Stomach smooth muscle (tissue), 2 donors: ENCODE results near the gene MCTP1.

Experiments
- H3K27ac ChIP-seq: one replicate; pipeline ENCODE4 v1.7.0; 2013; ENCODE audit warnings: mild to moderate bottlenecking, low read length, inconsistent platforms
- H3K27me3 ChIP-seq, 2 donors: one replicate each; pipeline ENCODE4 v1.7.0; 2013; ENCODE audit warnings: low read length in 2 of 2; ENCODE audit not compliant: insufficient read depth in 2 of 2, control insufficient read depth in 1 of 2
- H3K36me3 ChIP-seq, 2 donors: one replicate each; pipeline ENCODE4 v1.7.0; 2013; ENCODE audit warnings: low read length in 2 of 2; ENCODE audit not compliant: control insufficient read depth in 2 of 2, insufficient read depth in 2 of 2
- H3K4me1 ChIP-seq: one replicate; pipeline ENCODE4 v1.7.0; 2013; ENCODE audit warnings: low read length; ENCODE audit not compliant: control insufficient read depth, insufficient read depth
- H3K4me3 ChIP-seq, 2 donors: one replicate each; pipeline ENCODE4 v1.7.0; 2013; ENCODE audit warnings: low read length in 2 of 2
- H3K9ac ChIP-seq, 2 donors: one replicate each; pipeline ENCODE4 v1.7.0; 2013; ENCODE audit warnings: low read length in 2 of 2, mild to moderate bottlenecking in 1 of 2
- H3K9me3 ChIP-seq, 2 donors: one replicate each; pipeline ENCODE4 v1.7.0; 2013; ENCODE audit warnings: low read length in 2 of 2; ENCODE audit not compliant: control insufficient read depth in 2 of 2
- donor health status: healthy.
- donor health status: Pancreatic carcinoma.

The MCTP1 gene

GRCh38 chr5:94749042-94749441 lies 535.9 kb downstream of the MCTP1 start:
- Histone ChIP-seq H3K4me3 (no peak overlapping the region), H3K4me1 (no peaks in the 10 kb centered on the region)

GRCh38 chr5:94748212-94748611 lies 536.7 kb downstream of the MCTP1 start:
- no peaks in the 10 kb centered on the region for H3K9me3 ChIP-seq
- H3K9ac ChIP-seq = no peak overlapping the region
- H3K27ac ChIP-seq = no peak overlapping the region
- no peaks in the 10 kb centered on the region for H3K4me1 ChIP-seq
- H3K27me3 ChIP-seq = no peaks in the 10 kb centered on the region
- no peaks in the 10 kb centered on the region for H3K36me3 ChIP-seq
- no peak overlapping the region for H3K4me3 ChIP-seq

More at GRCh38 chr5:94749042-94749441, 535.9 kb downstream of the MCTP1 start:
- H3K27me3 ChIP-seq = no peaks in the 10 kb centered on the region
- no peaks in the 10 kb centered on the region for H3K9me3 ChIP-seq
- H3K36me3 ChIP-seq = no peaks in the 10 kb centered on the region
- no peak overlapping the region for H3K27ac ChIP-seq
- no peak overlapping the region for H3K9ac ChIP-seq

GRCh38 chr5:94747371-94747770 lies 537.5 kb downstream of the MCTP1 start:
- no peaks in the 10 kb centered on the region for H3K27me3 ChIP-seq
- no peaks in the 10 kb centered on the region for H3K9me3 ChIP-seq
- no peak overlapping the region for H3K4me3 ChIP-seq
- H3K4me1 ChIP-seq = no peaks in the 10 kb centered on the region
- H3K27ac ChIP-seq = no peak overlapping the region
- no peak overlapping the region for H3K9ac ChIP-seq
- H3K36me3 ChIP-seq = no peaks in the 10 kb centered on the region

- Histone ChIP-seq H3K9ac (no peak overlapping the region), H3K4me3 (no peak overlapping the region), H3K27ac (no peak overlapping the region), H3K4me1 (no peaks in the 10 kb centered on the region), H3K9me3 (no peaks in the 10 kb centered on the region), H3K27me3 (no peaks in the 10 kb centered on the region), H3K36me3 (no peaks in the 10 kb centered on the region)
Observed at GRCh38 chr5:94746731-94747124, 538.2 kb downstream of the MCTP1 start.

- Histone ChIP-seq H3K9ac (no peak overlapping the region), H3K4me3 (no peak overlapping the region), H3K4me1 (no peaks in the 10 kb centered on the region), H3K27ac (no peak overlapping the region), H3K36me3 (no peaks in the 10 kb centered on the region), H3K9me3 (no peaks in the 10 kb centered on the region), H3K27me3 (no peaks in the 10 kb centered on the region)
Observed at GRCh38 chr5:94745786-94746730, 538.8 kb downstream of the MCTP1 start.

GRCh38 chr5:94744906-94745305 lies 540.0 kb downstream of the MCTP1 start:
- H3K36me3 ChIP-seq = no peaks in the 10 kb centered on the region
- H3K9ac ChIP-seq = no peak overlapping the region
- no peaks in the 10 kb centered on the region for H3K9me3 ChIP-seq
- no peak overlapping the region for H3K4me3 ChIP-seq
- no peaks in the 10 kb centered on the region for H3K4me1 ChIP-seq
- H3K27me3 ChIP-seq = no peaks in the 10 kb centered on the region
- H3K27ac ChIP-seq = no peak overlapping the region

GRCh38 chr5:94742852-94743251 lies 542.0 kb downstream of the MCTP1 start:
- H3K36me3 ChIP-seq = no peaks in the 10 kb centered on the region
- H3K27ac ChIP-seq = no peak overlapping the region
- H3K27me3 ChIP-seq = no peaks in the 10 kb centered on the region
- no peak overlapping the region for H3K9ac ChIP-seq
- H3K4me1 ChIP-seq = no peaks in the 10 kb centered on the region
- H3K4me3 ChIP-seq = no peak overlapping the region
- H3K9me3 ChIP-seq = no peaks in the 10 kb centered on the region

GRCh38 chr5:94740286-94740685 lies 544.6 kb downstream of the MCTP1 start:
- Histone ChIP-seq H3K4me3 (no peak overlapping the region), H3K27me3 (no peaks in the 10 kb centered on the region), H3K36me3 (no peaks in the 10 kb centered on the region), H3K9me3 (no peaks in the 10 kb centered on the region), H3K27ac (no peak overlapping the region), H3K9ac (no peak overlapping the region), H3K4me1 (no peaks in the 10 kb centered on the region)

- H3K27ac ChIP-seq = no peak overlapping the region
- H3K9ac ChIP-seq = no peak overlapping the region
- H3K27me3 ChIP-seq = no peaks in the 10 kb centered on the region
- no peak overlapping the region for H3K4me3 ChIP-seq
- H3K9me3 ChIP-seq = no peaks in the 10 kb centered on the region
- H3K4me1 ChIP-seq = no peaks in the 10 kb centered on the region
- no peaks in the 10 kb centered on the region for H3K36me3 ChIP-seq
Observed at GRCh38 chr5:94736498-94736897, 548.4 kb downstream of the MCTP1 start.

GRCh38 chr5:94731471-94731870 lies 553.4 kb downstream of the MCTP1 start:
- H3K27me3 ChIP-seq = no peaks in the 10 kb centered on the region
- no peak overlapping the region for H3K27ac ChIP-seq
- no peaks in the 10 kb centered on the region for H3K36me3 ChIP-seq
- no peak overlapping the region for H3K4me3 ChIP-seq
- no peaks in the 10 kb centered on the region for H3K4me1 ChIP-seq
- no peak overlapping the region for H3K9ac ChIP-seq
- H3K9me3 ChIP-seq = no peaks in the 10 kb centered on the region

GRCh38 chr5:94725142-94725541 lies 559.8 kb downstream of the MCTP1 start:
- H3K4me1 ChIP-seq = no peaks in the 10 kb centered on the region
- H3K4me3 ChIP-seq = no peak overlapping the region
- H3K9me3 ChIP-seq = no peaks in the 10 kb centered on the region
- no peak overlapping the region for H3K27ac ChIP-seq
- H3K36me3 ChIP-seq = no peaks in the 10 kb centered on the region
- H3K9ac ChIP-seq = no peak overlapping the region
- H3K27me3 ChIP-seq = no peaks in the 10 kb centered on the region
